ENCODE measurements around the gene REPIN1. TPM values are rescaled to one million over a fixed set of nuclear protein-coding genes. Genes with fewer than 3 reads are reported as not detected.

REPIN1 gene
- polyA plus RNA-seq, 1 experiment = 28.4 TPM

DNA sequence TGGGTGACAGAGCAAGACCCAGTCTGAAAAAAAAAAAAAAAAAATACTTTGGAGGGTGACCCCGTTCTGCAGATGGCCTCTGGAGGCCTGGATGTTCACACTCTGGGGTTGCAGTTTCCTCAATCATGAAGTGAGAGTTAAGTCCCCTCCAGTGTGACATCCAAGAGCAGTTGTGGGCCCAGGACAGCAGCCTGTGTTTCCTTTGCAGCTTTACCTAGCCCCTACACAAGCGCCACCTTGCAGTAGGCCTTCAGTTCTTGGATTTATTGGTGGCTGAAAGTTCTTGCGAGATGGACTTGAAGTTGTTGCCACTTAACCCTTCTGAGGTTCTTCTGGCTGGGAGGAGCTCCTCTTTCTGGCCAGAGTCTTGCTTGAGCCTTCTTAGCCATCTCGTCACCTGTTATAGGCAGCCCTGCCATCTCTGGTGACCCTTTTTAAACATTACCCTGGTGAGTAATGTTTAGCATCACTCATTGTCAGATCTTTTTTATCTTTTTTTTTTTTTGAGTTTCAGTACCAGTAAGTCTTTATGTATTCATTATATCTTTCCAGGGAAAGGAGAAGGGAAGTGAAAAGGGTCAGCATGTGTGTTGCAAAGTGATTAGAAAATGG, 41.9 kb upstream of the REPIN1 start:
- POLR2A ChIA-PET = interaction anchor here (1.1 kb wide), 1 partner anchor 8 kb away, joined by 3 read pairs; no protein-coding TSS in a partner anchor
- H3K4me3 ChIP-seq (ENCODE audit: low read depth, low read length) = no peak overlapping the region
- H3K27me3 ChIP-seq (ENCODE audit: control insufficient read depth, insufficient read depth, low read length) = no peaks in the 10 kb centered on the region
- no peak overlapping the region for H3K27ac ChIP-seq (ENCODE audit: low read depth, low read length)
- TF ChIP-seq, protein P1, sequence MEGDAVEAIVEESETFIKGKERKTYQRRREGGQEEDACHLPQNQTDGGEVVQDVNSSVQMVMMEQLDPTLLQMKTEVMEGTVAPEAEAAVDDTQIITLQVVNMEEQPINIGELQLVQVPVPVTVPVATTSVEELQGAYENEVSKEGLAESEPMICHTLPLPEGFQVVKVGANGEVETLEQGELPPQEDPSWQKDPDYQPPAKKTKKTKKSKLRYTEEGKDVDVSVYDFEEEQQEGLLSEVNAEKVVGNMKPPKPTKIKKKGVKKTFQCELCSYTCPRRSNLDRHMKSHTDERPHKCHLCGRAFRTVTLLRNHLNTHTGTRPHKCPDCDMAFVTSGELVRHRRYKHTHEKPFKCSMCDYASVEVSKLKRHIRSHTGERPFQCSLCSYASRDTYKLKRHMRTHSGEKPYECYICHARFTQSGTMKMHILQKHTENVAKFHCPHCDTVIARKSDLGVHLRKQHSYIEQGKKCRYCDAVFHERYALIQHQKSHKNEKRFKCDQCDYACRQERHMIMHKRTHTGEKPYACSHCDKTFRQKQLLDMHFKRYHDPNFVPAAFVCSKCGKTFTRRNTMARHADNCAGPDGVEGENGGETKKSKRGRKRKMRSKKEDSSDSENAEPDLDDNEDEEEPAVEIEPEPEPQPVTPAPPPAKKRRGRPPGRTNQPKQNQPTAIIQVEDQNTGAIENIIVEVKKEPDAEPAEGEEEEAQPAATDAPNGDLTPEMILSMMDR (IDR thresholded peaks at IDR 0.05; ENCODE audit: low read depth, low read length) = no peak
- CTCF ChIA-PET = interaction anchor here (2.2 kb wide), 1 partner anchor 29 kb away, joined by 8 read pairs; no protein-coding TSS in a partner anchor
- H3K9me3 ChIP-seq (ENCODE audit: control insufficient read depth, insufficient read depth, low read length) = peaks cover 6% of the 10 kb centered on the region; the same call in 1 of the 2 replicates
- no peak for DNase-seq (ENCODE audit: low read depth, low spot score)

DNA sequence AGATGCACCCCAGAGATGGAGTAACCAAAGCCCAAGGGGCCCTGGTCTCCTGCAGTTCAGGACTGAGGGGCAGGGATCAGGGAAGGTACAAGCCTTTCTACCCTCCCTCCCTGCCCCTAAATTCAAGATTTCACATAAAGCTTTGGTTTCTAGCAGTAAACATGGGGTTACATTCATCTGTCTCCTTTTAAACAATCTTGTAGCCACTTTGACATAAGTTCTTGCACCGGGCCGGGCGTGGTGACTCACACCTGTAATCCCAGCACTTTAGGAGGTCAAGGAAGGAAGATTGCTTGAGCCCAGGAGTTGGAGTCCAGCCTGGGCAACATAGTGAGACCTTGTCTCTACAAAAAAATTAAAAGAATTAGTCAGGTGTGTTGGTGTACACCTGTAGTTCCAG, 41.3 kb upstream of the REPIN1 start:
- POLR2A ChIA-PET = interaction anchor here (1.1 kb wide), 1 partner anchor 8 kb away, joined by 3 read pairs; no protein-coding TSS in a partner anchor
- CTCF ChIA-PET = interaction anchor here (0.6 kb wide), 1 partner anchor 644 kb away, joined by 4 read pairs; no protein-coding TSS in a partner anchor

DNA sequence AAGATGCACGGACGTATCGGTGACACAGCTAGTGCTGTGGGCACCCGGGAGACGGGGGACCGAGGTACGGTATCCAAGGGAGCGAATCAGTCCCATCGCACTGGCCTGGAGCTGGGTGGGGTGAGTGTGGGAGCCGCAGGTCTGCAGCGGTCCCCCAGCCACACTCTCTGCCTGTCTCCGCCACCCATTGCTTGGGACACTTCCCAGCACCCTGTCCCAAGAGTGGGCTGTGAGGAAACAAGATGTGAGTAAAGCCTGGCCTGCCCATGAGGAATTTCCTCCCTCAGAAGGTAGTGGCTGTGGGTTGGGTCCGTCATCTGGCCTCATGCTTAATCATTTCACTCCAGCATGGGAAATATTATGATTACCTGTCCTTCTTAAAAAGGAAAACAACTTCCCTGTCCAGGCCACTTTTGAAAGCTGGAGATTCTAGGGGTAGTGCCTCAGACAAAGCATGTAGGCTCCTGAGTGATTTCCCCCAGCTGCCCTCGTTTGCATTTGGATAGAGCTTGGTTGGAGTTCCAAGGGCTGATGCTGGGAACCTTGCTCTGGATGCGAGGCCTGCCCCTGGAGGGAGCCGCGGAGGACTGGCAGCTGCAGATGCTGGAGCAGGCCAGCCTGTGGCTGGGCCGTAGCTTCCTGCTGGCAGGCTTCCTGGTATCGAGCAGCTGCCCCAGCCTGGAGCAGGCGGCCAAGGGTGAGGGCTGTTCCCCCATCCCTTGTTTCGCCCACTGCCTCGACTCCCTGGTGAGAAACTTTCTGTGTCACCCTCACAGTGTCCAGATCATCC, 39.1 kb upstream of the REPIN1 start:
- no peak overlapping the region for H3K27ac ChIP-seq (ENCODE audit: low read depth, low read length)

More for the DNA sequence above, 41.3 kb upstream of the REPIN1 start:
- Histone ChIP-seq H3K4me3 (ENCODE audit: low read depth, low read length) (no peak overlapping the region), H3K9me3 (ENCODE audit: control insufficient read depth, insufficient read depth, low read length) (peaks cover 6% of the 10 kb centered on the region; the same call in 1 of the 2 replicates), H3K27ac (ENCODE audit: low read depth, low read length) (no peak overlapping the region), H3K27me3 (ENCODE audit: control insufficient read depth, insufficient read depth, low read length) (no peaks in the 10 kb centered on the region)
- DNase-seq (ENCODE audit: low read depth, low spot score) = no peak
- TF ChIP-seq, protein P1 (IDR thresholded peaks at IDR 0.05; ENCODE audit: low read depth, low read length) = no peak

DNA sequence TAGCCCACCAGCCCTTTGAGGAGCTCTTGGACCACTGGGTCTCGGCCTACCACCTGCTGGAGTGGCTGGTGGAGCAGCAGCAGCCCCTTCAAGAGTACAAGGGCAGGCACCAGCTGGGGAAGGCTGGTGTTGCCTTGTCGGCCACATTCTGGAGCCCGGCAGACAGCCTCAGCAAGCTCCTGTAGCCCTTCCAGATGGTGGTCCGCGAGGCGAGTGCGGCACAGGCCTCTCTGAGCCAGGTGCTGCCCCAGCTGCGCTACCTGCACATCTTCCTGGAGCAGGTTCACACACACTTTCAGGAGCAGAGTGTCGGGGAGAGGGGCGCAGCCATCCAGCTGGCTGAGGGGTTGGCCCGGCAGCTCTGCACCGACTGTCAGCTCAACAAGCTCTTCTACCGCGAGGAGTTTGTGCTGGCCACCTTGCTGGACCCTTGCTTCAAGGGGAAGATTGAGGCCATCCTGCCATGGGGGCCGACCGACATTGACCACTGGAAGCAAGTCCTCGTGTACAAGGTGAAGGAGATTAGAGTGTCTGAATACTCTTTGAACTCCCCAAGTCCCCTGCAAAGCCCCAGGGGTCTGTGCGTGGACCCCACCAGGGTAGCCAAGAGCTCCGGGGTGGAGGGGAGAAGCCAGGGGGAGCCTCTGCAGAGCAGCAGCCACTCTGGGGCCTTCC, 38.3 kb upstream of the REPIN1 start:
- Histone ChIP-seq H3K4me3 (ENCODE audit: low read depth, low read length) (no peak overlapping the region), H3K9me3 (ENCODE audit: control insufficient read depth, insufficient read depth, low read length) (no peaks in the 10 kb centered on the region; the same call in 1 of the 2 replicates), H3K27ac (ENCODE audit: low read depth, low read length) (no peak overlapping the region), H3K27me3 (ENCODE audit: control insufficient read depth, insufficient read depth, low read length) (no peaks in the 10 kb centered on the region)
- ChIA-PET POLR2A (no interaction called here), CTCF (no interaction called here)
- TF ChIP-seq, protein P1 (IDR thresholded peaks at IDR 0.05; ENCODE audit: low read depth, low read length) = no peak
- DNase-seq (ENCODE audit: low read depth, low spot score) = no peak

More for the DNA sequence above, 39.1 kb upstream of the REPIN1 start:
- Histone ChIP-seq H3K4me3 (ENCODE audit: low read depth, low read length) (no peak overlapping the region), H3K27me3 (ENCODE audit: control insufficient read depth, insufficient read depth, low read length) (no peaks in the 10 kb centered on the region), H3K9me3 (ENCODE audit: control insufficient read depth, insufficient read depth, low read length) (no peaks in the 10 kb centered on the region; the same call in 1 of the 2 replicates)
- ChIA-PET POLR2A (no interaction called here), CTCF (interaction anchor here (0.5 kb wide), 1 partner anchor 27 kb away, joined by 3 read pairs; no protein-coding TSS in a partner anchor)
- no peak for DNase-seq (ENCODE audit: low read depth, low spot score)
- TF ChIP-seq, protein P1 (IDR thresholded peaks at IDR 0.05; ENCODE audit: low read depth, low read length) = no peak
